ENCODE measurements around the gene SORCS3. TPM values are rescaled to one million over a fixed set of nuclear protein-coding genes. Genes with fewer than 3 reads are reported as not detected.

SORCS3 gene
- total and polyA plus RNA-seq, 2 of the 13 experiments (the other 11 are each of a cell fraction or from before 2014, with no cell fraction given): 0.07 TPM; not detected in 1

DNA sequence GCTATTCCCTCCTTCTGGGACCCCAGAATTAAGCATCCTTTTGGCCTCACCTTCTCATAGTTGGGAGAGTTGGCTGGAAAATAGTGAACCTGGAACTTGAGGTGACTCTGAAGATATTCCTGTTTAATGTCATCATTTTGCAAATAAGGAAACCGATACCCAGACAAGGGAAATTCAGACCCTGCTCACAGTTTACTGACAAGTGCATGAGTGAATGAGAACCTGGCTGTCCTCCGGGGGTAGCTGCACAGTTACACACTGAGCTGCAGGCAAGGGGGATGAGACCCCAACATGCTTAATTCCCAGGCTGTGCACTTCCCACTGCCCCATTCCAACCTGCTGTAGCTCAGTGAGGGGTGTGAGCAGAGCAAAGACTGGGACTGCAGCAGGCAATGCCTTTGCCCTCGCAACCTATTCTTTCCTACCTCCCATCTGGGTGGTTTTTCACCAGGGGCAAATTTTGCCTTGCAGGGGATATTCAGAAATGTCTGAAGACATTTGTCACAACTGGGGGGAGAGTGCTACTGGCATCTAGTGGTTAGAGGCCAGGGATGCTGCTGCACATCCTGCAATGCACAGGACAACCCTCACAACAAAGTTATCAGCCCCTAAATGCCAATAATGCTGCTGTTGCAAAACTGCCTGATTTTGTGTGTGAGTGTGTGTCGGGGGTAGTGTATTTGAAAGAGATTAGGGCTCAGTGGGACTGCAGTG lies 136.2 kb downstream of the SORCS3 start:
- Histone ChIP-seq H3K4me2 (ENCODE audit: low read depth, low read length) (no peak overlapping the region), H3K27ac (ENCODE audit: extremely low read length, insufficient read depth, low read length) (no peak overlapping the region), H3K9ac (ENCODE audit: insufficient read depth, low read depth, low read length) (no peak overlapping the region), H3K79me2 (ENCODE audit: insufficient read depth, low read length) (no peaks in the 10 kb centered on the region), H3K4me1 (ENCODE audit: insufficient read depth, low read length) (no peaks in the 10 kb centered on the region), H3K27me3 (ENCODE audit: control insufficient read depth in 1 of 2, insufficient read depth in 2 of 2, low read length in 2 of 2) (no peaks in the 10 kb centered on the region; a peak in 1 of 5 replicates), H3K4me3 (replicated peaks in 1 of 3; ENCODE audit: insufficient read depth in 1 of 3, low read depth in 2 of 3, low read length in 3 of 3) (no peak overlapping the region), H3K9me3 (ENCODE audit: low read length) (no peaks in the 10 kb centered on the region), H3K36me3 (replicated peaks in 1 of 2; ENCODE audit: control insufficient read depth in 1 of 2, insufficient read depth in 2 of 2, low read length in 2 of 2) (no peaks in the 10 kb centered on the region), H4K20me1 (ENCODE audit: insufficient read depth, low read length) (no peaks in the 10 kb centered on the region), H2AFZ (ENCODE audit: low read length) (no peak overlapping the region)
- 24% methylated on average over 3 of the region's 4 CpGs for WGBS (ENCODE audit: low lambda C conversion rate)
- ChIA-PET CTCF (ENCODE audit: low intra/inter-chr PET ratio, low total read pairs) (no interaction called here), POLR2A (no interaction called here)
- BruUV-seq (replicated peaks): no TSS peak
- intact Hi-C loops (cut with micrococcal nuclease; ENCODE audit: unreplicated experiment) (no loop called here), in situ Hi-C loops (cut with HindIII; ENCODE audit: extremely low pct_ligation_motif_present, low pct_unique_long_range_greater_than_20kb) (no loop called here)
- no peak for TF ChIP-seq NR2C2 (CRISPR knock-in tag; IDR thresholded peaks at IDR 0.05; ENCODE audit: borderline replicate concordance)
- TF ChIP-seq, protein P1, sequence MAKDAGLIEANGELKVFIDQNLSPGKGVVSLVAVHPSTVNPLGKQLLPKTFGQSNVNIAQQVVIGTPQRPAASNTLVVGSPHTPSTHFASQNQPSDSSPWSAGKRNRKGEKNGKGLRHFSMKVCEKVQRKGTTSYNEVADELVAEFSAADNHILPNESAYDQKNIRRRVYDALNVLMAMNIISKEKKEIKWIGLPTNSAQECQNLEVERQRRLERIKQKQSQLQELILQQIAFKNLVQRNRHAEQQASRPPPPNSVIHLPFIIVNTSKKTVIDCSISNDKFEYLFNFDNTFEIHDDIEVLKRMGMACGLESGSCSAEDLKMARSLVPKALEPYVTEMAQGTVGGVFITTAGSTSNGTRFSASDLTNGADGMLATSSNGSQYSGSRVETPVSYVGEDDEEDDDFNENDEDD (CRISPR knock-in tag; IDR thresholded peaks at IDR 0.05; ENCODE audit: borderline replicate concordance): no peak
- TF ChIP-seq ZNF564 (CRISPR knock-in tag; IDR thresholded peaks at IDR 0.05): no peak
- TF ChIP-seq ZNF468 (CRISPR knock-in tag; IDR thresholded peaks at IDR 0.05): no peak
- no peak for TF ChIP-seq NR2F6 (IDR thresholded peaks at IDR 0.05)
- TF ChIP-seq NR2F6 (CRISPR knock-in tag; IDR thresholded peaks at IDR 0.05): no peak
- no peak for TF ChIP-seq ZNF678 (CRISPR knock-in tag; IDR thresholded peaks at IDR 0.05)
- TF ChIP-seq, protein P2, sequence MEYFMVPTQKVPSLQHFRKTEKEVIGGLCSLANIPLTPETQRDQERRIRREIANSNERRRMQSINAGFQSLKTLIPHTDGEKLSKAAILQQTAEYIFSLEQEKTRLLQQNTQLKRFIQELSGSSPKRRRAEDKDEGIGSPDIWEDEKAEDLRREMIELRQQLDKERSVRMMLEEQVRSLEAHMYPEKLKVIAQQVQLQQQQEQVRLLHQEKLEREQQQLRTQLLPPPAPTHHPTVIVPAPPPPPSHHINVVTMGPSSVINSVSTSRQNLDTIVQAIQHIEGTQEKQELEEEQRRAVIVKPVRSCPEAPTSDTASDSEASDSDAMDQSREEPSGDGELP (IDR thresholded peaks at IDR 0.05; ENCODE audit: borderline replicate concordance, low read depth): no peak
- no peak for TF ChIP-seq IRF2 (CRISPR knock-in tag; IDR thresholded peaks at IDR 0.05)
- no peak for TF ChIP-seq ZKSCAN5 (CRISPR knock-in tag; IDR thresholded peaks at IDR 0.05)
- TF ChIP-seq MED8 (CRISPR knock-in tag; IDR thresholded peaks at IDR 0.05; ENCODE audit: insufficient replicate concordance): no peak
- TF ChIP-seq ZSCAN30 (CRISPR knock-in tag; IDR thresholded peaks at IDR 0.05): no peak
- no peak for TF ChIP-seq FOXA3 (CRISPR knock-in tag; IDR thresholded peaks at IDR 0.05)
- no peak for TF ChIP-seq ZNF850 (CRISPR knock-in tag; conservative IDR thresholded peaks at IDR 0.05)
- no peak for TF ChIP-seq CCDC6 (CRISPR knock-in tag; IDR thresholded peaks at IDR 0.05)
- TF ChIP-seq, protein P3, sequence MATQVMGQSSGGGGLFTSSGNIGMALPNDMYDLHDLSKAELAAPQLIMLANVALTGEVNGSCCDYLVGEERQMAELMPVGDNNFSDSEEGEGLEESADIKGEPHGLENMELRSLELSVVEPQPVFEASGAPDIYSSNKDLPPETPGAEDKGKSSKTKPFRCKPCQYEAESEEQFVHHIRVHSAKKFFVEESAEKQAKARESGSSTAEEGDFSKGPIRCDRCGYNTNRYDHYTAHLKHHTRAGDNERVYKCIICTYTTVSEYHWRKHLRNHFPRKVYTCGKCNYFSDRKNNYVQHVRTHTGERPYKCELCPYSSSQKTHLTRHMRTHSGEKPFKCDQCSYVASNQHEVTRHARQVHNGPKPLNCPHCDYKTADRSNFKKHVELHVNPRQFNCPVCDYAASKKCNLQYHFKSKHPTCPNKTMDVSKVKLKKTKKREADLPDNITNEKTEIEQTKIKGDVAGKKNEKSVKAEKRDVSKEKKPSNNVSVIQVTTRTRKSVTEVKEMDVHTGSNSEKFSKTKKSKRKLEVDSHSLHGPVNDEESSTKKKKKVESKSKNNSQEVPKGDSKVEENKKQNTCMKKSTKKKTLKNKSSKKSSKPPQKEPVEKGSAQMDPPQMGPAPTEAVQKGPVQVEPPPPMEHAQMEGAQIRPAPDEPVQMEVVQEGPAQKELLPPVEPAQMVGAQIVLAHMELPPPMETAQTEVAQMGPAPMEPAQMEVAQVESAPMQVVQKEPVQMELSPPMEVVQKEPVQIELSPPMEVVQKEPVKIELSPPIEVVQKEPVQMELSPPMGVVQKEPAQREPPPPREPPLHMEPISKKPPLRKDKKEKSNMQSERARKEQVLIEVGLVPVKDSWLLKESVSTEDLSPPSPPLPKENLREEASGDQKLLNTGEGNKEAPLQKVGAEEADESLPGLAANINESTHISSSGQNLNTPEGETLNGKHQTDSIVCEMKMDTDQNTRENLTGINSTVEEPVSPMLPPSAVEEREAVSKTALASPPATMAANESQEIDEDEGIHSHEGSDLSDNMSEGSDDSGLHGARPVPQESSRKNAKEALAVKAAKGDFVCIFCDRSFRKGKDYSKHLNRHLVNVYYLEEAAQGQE (IDR thresholded peaks at IDR 0.05; ENCODE audit: borderline replicate concordance in 1 of 2, low read depth in 1 of 2, low read length in 2 of 2): no peak
- TF ChIP-seq, protein P4, sequence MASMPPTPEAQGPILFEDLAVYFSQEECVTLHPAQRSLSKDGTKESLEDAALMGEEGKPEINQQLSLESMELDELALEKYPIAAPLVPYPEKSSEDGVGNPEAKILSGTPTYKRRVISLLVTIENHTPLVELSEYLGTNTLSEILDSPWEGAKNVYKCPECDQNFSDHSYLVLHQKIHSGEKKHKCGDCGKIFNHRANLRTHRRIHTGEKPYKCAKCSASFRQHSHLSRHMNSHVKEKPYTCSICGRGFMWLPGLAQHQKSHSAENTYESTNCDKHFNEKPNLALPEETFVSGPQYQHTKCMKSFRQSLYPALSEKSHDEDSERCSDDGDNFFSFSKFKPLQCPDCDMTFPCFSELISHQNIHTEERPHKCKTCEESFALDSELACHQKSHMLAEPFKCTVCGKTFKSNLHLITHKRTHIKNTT (CRISPR knock-in tag; IDR thresholded peaks at IDR 0.05): no peak
- TF ChIP-seq ZNF451 (CRISPR knock-in tag; IDR thresholded peaks at IDR 0.05): no peak
- no peak for TF ChIP-seq ZBTB7A (CRISPR knock-in tag; IDR thresholded peaks at IDR 0.05)
- no peak for TF ChIP-seq ZNF724P (CRISPR knock-in tag; IDR thresholded peaks at IDR 0.05; ENCODE audit: borderline replicate concordance)
- DNase-seq (ENCODE audit: low spot score) (no peak), FAIRE-seq (no peak), ATAC-seq (no peak)

All from HepG2 (cell line).